GM23248 (cell line): ENCODE data around the gene APH1B. TPM values are rescaled to one million over a fixed set of nuclear protein-coding genes. Genes with fewer than 3 reads are reported as not detected.

Source experiments
- DNase-seq: peaks from one replicate; pipeline ENCODE4 v3.0.0-alpha.2; 2015
- H2AFZ ChIP-seq: fragments of 200-600 bp; sonication (generic); 2 replicates; pipeline ENCODE4 v1.6.1; 2016; ENCODE audit warnings: antibody characterized with exemption
- H3F3A ChIP-seq: fragments of 200-600 bp; sonication (generic); 2 replicates; pipeline ENCODE4 v1.6.1; 2016; ENCODE audit warnings: mild to moderate bottlenecking, antibody characterized with exemption, mixed run types; ENCODE audit not compliant: insufficient read depth
- H3K27ac ChIP-seq: fragments of 200-600 bp; sonication (generic); 2 replicates; pipeline ENCODE4 v1.5.1; 2016; ENCODE audit warnings: mild to moderate bottlenecking
- H3K27me3 ChIP-seq: fragments of 200-600 bp; sonication (generic); replicated peaks from 2 replicates; pipeline ENCODE4 v1.6.1; 2016; ENCODE audit warnings: mild to moderate bottlenecking; ENCODE audit not compliant: insufficient read depth
- H3K36me3 ChIP-seq: fragments of 200-600 bp; sonication (generic); 2 replicates; pipeline ENCODE4 v1.6.1; 2016; ENCODE audit warnings: low read depth, mild to moderate bottlenecking
- H3K4me1 ChIP-seq: fragments of 200-600 bp; sonication (generic); 2 replicates; pipeline ENCODE4 v1.6.1; 2016; ENCODE audit warnings: mild to moderate bottlenecking; ENCODE audit not compliant: insufficient read depth
- H3K4me2 ChIP-seq: fragments of 200-600 bp; sonication (generic); one replicate; pipeline ENCODE4 v1.6.1; 2016; ENCODE audit warnings: mild to moderate bottlenecking; ENCODE audit not compliant: unreplicated experiment
- H3K4me3 ChIP-seq: fragments of 200-600 bp; sonication (generic); 2 replicates; pipeline ENCODE4 v1.5.1; 2016; ENCODE audit warnings: mild to moderate bottlenecking
- H3K79me2 ChIP-seq: fragments of 200-600 bp; sonication (generic); 2 replicates; pipeline ENCODE4 v1.6.1; 2016; ENCODE audit warnings: mild to moderate bottlenecking; ENCODE audit not compliant: insufficient read depth
- H3K9ac ChIP-seq: fragments of 200-600 bp; sonication (generic); 2 replicates; pipeline ENCODE4 v1.6.1; 2016; ENCODE audit warnings: mild to moderate bottlenecking
- H3K9me2 ChIP-seq: fragments of 200-600 bp; sonication (generic); 2 replicates; pipeline ENCODE4 v1.6.1; 2016; ENCODE audit warnings: mixed run types, mild to moderate bottlenecking, moderate library complexity; ENCODE audit not compliant: insufficient read depth
- H3K9me3 ChIP-seq: fragments of 200-600 bp; sonication (generic); one replicate; pipeline ENCODE4 v1.6.1; 2017; ENCODE audit warnings: low read depth
- H4K20me1 ChIP-seq: fragments of 200-600 bp; sonication (generic); 2 replicates; pipeline ENCODE4 v1.6.0; 2016; ENCODE audit not compliant: insufficient read depth
- EZH2 ChIP-seq: fragments of 200-600 bp; sonication (generic); IDR thresholded peaks from 2 replicates; pipeline ENCODE4 v1.6.1; 2018; ENCODE audit warnings: antibody characterized with exemption, mild to moderate bottlenecking; ENCODE audit not compliant: insufficient read depth, poor library complexity, severe bottlenecking
- EZH2phosphoT487 ChIP-seq: fragments of 200-600 bp; sonication (generic); IDR thresholded peaks from 2 replicates; pipeline ENCODE4 v1.6.1; 2018; ENCODE audit warnings: antibody characterized with exemption, moderate library complexity, mild to moderate bottlenecking, low read depth; ENCODE audit not compliant: insufficient read depth
- WGBS, 2 experiments: methylation state at CpG; one replicate each; pipeline ENCODE4 v1.1.6; 2015 to 2017; ENCODE audit warnings: low lambda C conversion rate in 2 of 2, low coverage in 1 of 2; ENCODE audit errors: missing lambda C conversion rate in 2 of 2; 5-methylcytosine and 5-hydroxymethylcytosine counted together
- in situ Hi-C: fragments of 300-500 bp; cut with MboI; formaldehyde crosslinking; loops from 2 replicates; pipeline ENCODE4 v1.15.0; 2020
- polyA plus RNA-seq: library from polyadenylated mRNA; unstranded; fragments of >200 nt; fragmentation: Nextera tagmentation; extraction: Ambion mirVana; gene quantifications from 2 replicates; pipeline ENCODE4 v1.2.1, GENCODE V29; 2016
- total RNA-seq: library from RNA; depleted of rRNA; stranded (reverse); fragments of >200 nt; shearing (Covaris generic); gene quantifications from 2 replicates; pipeline ENCODE4 v1.2.3, GENCODE V29; 2014

The APH1B gene
- total and polyA plus RNA-seq, 2 experiments from 2014 or later, result 15.8 to 40.5 TPM

DNA sequence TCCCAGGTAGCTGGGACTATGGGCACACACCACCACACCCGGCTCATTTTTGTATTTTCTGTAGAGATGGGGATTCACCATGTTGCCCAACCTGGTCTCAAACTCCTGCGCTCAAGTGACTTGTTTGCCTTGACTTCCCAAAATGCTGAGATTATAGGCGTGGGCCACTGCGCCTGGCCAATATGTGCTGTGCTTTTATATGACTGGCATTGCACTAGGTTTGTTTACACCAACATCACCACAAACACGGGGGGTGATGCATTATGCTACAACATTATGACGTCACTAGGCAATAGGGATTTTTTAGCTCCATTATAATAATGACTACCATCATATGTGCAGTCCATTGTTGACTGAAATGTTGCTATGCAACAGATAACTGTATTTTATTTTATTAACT is 6.9 kb downstream of the APH1B start:
- H3K4me3 ChIP-seq, result no peak overlapping the region
- WGBS, 2 experiments, result 96 to 98% methylated on average over 6 of the region's 6 CpGs
- DNase-seq, result no peak
- peaks cover 16% of the 10 kb centered on the region for H3F3A ChIP-seq
- in situ Hi-C loops, result no loop called here
- no peaks in the 10 kb centered on the region for H3K27me3 ChIP-seq
- H3K4me2 ChIP-seq, result no peak overlapping the region
- no peaks in the 10 kb centered on the region for H4K20me1 ChIP-seq
- 0 out of 2 replicates have a peak, but pooled peaks cover 14% of the 10 kb centered on the region for H3K4me1 ChIP-seq
- H2AFZ ChIP-seq, result no peak overlapping the region
- no peaks in the 10 kb centered on the region for H3K9me2 ChIP-seq
- no peaks in the 10 kb centered on the region for H3K79me2 ChIP-seq
- TF ChIP-seq EZH2phosphoT487 (no peak), EZH2 (no peak)
- H3K9ac ChIP-seq, result no peak overlapping the region
- H3K9me3 ChIP-seq, result no peaks in the 10 kb centered on the region
- H3K36me3 ChIP-seq, result peaks cover 45% of the 10 kb centered on the region
- H3K27ac ChIP-seq, result no peak overlapping the region

DNA sequence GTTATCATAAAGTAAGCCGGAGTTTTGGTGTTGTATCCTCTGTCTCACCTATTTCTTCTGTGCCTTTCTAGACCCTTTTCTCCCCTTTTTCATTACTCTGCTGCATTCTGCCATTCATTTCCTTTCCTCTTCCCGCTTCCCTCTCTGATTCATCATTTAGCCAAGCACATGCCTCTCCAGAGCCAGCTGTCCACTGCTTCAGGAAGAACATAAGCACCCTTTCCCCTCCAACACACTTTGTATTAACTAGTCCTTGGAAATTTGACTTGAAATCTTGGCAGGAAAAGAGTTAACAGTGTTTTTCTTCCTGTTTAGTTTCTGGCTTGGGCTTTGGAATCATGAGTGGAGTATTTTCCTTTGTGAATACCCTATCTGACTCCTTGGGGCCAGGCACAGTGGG is 9.7 kb downstream of the APH1B start:
- H3K4me2 ChIP-seq, result no peak overlapping the region
- H3K36me3 ChIP-seq, result peaks cover 40% of the 10 kb centered on the region
- no peaks in the 10 kb centered on the region for H3K9me3 ChIP-seq
- no peaks in the 10 kb centered on the region for H3K27me3 ChIP-seq
- no peaks in the 10 kb centered on the region for H3K9me2 ChIP-seq
- TF ChIP-seq EZH2, result no peak
- no peak for TF ChIP-seq EZH2phosphoT487
- in situ Hi-C loops, result no loop called here
- H3K27ac ChIP-seq, result no peak overlapping the region
- H3K79me2 ChIP-seq, result no peaks in the 10 kb centered on the region
- H3K9ac ChIP-seq, result no peak overlapping the region
- peak; percentile 31 for DNase-seq
- H4K20me1 ChIP-seq, result no peaks in the 10 kb centered on the region
- peaks cover 36% of the 10 kb centered on the region for H3F3A ChIP-seq
- 55 to 80% methylated on average over 2 of the region's 2 CpGs for WGBS, 2 experiments
- H3K4me1 ChIP-seq, result peaks cover 35% of the 10 kb centered on the region
- H3K4me3 ChIP-seq, result no peak overlapping the region
- H2AFZ ChIP-seq, result no peak overlapping the region

- Histone ChIP-seq H3K4me2 (no peak overlapping the region), H3K4me3 (no peak overlapping the region), H3K27me3 (no peaks in the 10 kb centered on the region), H3K36me3 (peaks cover 31% of the 10 kb centered on the region), H3K9ac (no peak overlapping the region), H3K27ac (no peak overlapping the region), H3K9me3 (no peaks in the 10 kb centered on the region), H3F3A (peaks cover 41% of the 10 kb centered on the region), H3K4me1 (peaks cover 39% of the 10 kb centered on the region), H3K9me2 (no peaks in the 10 kb centered on the region), H2AFZ (0 out of 2 replicates have a peak overlapping the region, but pooled peaks have one; percentile 14), H3K79me2 (no peaks in the 10 kb centered on the region), H4K20me1 (no peaks in the 10 kb centered on the region)
- 59 to 63% methylated on average over 1 of the region's 1 CpG for WGBS, 2 experiments
- in situ Hi-C loops, result no loop called here
- TF ChIP-seq EZH2phosphoT487 (no peak), EZH2 (no peak)
- no peak for DNase-seq
Measured at GRCh38 chr15:63288342-63288741, 10.9 kb downstream of the APH1B start.

DNA sequence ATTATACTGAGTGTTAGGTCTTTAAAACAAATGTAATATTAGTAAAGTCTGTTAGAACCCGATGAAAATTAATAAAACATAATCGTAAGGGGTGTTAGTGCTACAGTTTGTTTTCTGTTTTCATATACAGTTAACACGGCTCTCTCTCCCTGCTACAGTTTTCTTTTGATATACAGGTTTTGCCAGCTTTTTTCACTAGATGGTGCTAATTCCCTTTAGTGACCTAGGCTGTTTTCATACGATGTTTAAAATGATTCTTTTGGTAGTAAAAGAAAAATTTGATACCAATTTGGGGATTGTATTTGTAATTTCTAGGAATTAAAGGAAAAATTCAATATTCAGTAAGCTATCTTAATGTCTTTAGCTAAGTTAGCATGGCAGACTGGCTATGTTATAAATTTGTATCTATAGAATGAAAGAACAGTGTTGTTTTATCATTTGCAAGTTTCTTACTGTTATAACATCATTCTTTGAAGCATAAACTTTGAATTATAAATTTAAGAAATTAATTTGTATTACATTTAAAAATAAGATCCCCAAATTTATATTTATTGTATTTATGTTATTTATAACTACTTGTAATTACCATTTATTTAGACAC is 11.5 kb downstream of the APH1B start:
- DNase-seq, result peak; percentile 83
- no peak overlapping the region for H3K9ac ChIP-seq

GRCh38 chr15:63291507-63291906 is 14.1 kb downstream of the APH1B start:
- H3F3A ChIP-seq, result peaks cover 41% of the 10 kb centered on the region
- peak overlapping the region; percentile 84 for H3K27ac ChIP-seq
- in situ Hi-C loops, result loop anchor here (5.0 kb wide), 1 partner anchor 111 kb away; no protein-coding TSS in a partner anchor
- peak overlapping the region; percentile 15 for H3K9ac ChIP-seq
- TF ChIP-seq EZH2 (no peak), EZH2phosphoT487 (no peak)
- peak overlapping the region; percentile 25 for H2AFZ ChIP-seq
- H3K27me3 ChIP-seq, result no peaks in the 10 kb centered on the region
- peaks cover 39% of the 10 kb centered on the region for H3K4me1 ChIP-seq
- no peaks in the 10 kb centered on the region for H3K9me2 ChIP-seq
- H3K4me3 ChIP-seq, result 0 out of 2 replicates have a peak overlapping the region, but pooled peaks have one; percentile 4
- no peaks in the 10 kb centered on the region for H3K79me2 ChIP-seq
- peak overlapping the region; percentile 44 for H3K4me2 ChIP-seq
- DNase-seq, result peak; percentile 87
- H3K36me3 ChIP-seq, result 0 out of 2 replicates have a peak, but pooled peaks cover 3% of the 10 kb centered on the region
- no peaks in the 10 kb centered on the region for H4K20me1 ChIP-seq
- no peaks in the 10 kb centered on the region for H3K9me3 ChIP-seq

More for the DNA sequence above, 11.5 kb downstream of the APH1B start:
- peaks cover 41% of the 10 kb centered on the region for H3F3A ChIP-seq
- H3K27me3 ChIP-seq, result no peaks in the 10 kb centered on the region
- H3K79me2 ChIP-seq, result no peaks in the 10 kb centered on the region
- H3K4me1 ChIP-seq, result peaks cover 39% of the 10 kb centered on the region
- H3K27ac ChIP-seq, result no peak overlapping the region
- 1 to 3% methylated on average over 4 of the region's 4 CpGs for WGBS, 2 experiments
- H4K20me1 ChIP-seq, result no peaks in the 10 kb centered on the region
- H3K4me3 ChIP-seq, result no peak overlapping the region
- H2AFZ ChIP-seq, result 0 out of 2 replicates have a peak overlapping the region, but pooled peaks have one; percentile 14
- no peaks in the 10 kb centered on the region for H3K9me2 ChIP-seq
- in situ Hi-C loops, result no loop called here
- no peaks in the 10 kb centered on the region for H3K9me3 ChIP-seq
- no peak for TF ChIP-seq EZH2phosphoT487
- H3K4me2 ChIP-seq, result no peak overlapping the region
- peaks cover 25% of the 10 kb centered on the region for H3K36me3 ChIP-seq
